Central memory CD4-positive, alpha-beta T cell (primary cell): Measurements from ENCODE around the gene MLLT3.
"Not testable (repeated sequence)": the region's sequence is repeated elsewhere in the genome, so short reads cannot be mapped to it uniquely, and the experiment has no call there.

Experiments used
- DNase-seq: peaks from one replicate; pipeline ENCODE4 v3.0.0; 2022

The MLLT3 gene

DNA sequence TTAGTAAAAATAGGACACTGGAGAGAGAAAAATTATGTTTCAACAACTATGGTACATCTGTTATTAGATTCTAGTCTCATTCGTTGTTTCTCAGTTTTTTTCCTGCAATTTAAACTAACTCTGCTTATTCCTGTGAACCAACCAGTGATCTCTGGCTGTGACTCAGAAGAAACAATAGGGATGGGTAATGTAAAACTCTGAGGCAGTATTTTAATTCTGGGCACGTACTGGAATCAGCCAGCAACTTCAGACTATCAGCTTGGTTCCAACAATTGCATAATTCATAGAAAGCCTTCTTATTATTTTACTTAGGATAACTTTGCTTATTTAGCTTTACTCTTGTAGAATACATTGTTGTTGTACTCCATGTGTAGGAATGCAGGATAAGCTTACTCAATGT is 28.8 kb downstream of the MLLT3 start:
- no peak for DNase-seq

DNA sequence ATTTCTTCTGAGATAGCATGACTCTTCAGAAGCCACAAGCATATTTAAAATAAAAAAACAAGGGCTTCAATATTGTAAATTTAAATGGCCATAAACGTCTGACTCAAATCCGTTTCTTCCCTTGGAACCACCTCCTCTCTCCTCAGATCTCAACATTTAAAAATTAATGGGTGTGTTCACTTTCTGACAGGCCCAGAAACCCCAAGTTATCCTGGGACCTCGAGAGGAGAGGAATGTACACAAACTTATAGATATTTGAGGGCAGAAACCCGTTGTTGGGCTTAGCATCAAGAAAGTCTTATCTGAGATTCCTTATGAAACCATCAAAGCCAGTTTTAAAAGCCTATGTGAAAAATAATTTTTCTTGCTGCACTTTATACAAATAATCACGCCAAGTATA is 29.2 kb downstream of the MLLT3 start:
- no peak for DNase-seq

DNA sequence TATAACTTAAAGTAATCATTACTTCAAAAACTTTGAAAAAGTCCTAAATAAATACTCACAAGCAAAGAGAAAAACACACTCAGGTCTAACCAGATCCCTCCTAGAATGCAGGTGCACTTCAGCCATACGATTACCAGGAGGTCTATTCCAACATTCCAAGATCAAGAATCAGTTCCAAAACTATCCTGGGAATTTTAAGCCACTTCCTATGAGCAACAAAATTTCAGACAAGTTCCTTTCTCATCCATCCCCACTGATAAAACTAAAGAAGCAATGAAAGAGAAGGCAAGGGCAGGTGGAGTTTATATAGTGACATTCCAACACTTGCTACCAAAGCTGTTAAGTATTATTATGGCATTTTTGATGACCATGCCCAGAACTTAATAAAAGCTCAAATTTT is 29.6 kb downstream of the MLLT3 start:
- no peak for DNase-seq

DNA sequence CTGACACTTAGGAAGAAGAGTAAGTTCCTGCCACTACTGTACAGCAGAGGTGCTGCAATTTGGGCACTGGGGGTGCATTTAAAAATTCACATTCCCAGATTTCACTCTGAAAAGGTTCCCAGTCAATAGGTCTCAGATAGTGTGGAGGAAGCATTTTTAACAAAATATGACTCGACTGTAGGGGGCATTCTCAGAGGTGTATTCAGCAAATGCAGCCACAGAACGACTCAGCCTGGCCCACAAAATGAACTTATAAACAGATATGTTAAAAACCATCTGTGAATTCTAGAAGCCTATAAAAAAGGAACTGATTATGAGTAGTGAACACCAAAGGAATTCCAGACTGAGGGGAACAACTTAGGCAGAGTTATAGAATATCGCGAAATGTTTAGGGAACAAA is 31.1 kb downstream of the MLLT3 start:
- DNase-seq = no peak

DNA sequence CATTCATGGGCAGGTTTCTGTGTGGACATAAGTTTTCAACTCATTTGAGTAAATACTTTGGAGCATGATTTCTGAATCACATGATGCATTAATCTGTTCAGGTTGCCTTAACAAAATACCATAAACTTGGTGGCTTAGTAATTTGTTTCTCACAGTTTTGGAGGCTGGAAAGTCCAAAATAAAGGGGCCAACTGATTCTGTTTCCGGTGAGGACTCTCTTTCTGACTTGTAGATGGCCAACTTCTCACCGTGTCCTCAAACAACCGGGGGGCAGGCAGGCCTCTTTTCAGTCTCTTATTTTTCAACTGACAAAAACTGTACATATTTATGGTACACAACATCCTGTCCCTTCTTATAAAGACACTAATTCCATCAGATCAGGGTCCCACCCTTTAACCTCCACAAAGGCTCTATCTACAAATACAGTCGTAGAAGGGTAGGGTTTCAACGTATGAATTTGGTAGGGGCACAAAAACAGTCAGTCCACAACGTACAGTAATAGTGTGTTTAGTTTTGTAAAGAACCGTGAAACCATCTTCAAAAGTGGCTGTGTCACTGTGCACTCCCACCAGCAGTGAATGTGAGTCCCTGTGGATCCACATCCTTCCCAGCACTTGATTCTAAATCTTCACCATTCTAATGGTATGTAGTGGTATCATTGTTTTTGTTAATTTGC is 37.2 kb downstream of the MLLT3 start:
- DNase-seq = no peak

DNA sequence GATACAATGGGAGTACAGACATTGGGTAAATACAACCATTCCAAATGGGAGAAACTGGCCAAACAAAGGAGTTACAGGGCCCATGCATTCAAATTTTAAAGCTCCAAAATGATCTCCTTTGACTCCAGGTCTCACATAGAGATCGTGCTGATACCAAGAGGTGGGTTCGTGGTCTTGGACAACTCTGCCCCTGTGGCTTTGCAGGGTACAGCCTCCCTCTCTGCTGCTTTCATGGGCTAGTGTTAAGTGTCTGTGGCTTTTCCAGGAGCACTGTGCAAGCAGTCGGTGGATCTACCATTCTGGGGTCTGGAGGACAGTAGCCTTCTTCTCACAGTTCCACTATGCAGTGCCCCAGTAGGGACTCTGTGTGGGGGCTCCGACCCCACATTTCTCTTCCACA is 39.2 kb downstream of the MLLT3 start:
- not testable (repeated sequence) for DNase-seq

DNA sequence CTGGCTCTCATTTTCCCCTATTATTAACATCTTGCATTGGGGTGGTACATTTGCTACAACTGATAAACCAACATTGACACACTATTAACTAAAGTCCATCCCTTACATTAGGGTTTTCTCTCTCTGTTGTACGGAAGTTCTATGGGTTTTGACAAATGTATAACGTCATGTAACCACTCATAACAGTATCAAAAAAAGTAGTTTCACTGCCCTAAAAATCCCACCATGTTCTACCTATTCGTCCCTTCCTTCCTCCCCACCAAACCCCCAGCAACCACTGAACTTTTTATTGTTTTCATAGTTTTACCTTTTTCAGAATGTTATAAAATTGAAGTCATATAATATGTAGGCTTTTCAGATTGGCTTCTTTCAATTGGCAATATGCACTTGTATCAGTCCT is 40.1 kb downstream of the MLLT3 start:
- no peak for DNase-seq

DNA sequence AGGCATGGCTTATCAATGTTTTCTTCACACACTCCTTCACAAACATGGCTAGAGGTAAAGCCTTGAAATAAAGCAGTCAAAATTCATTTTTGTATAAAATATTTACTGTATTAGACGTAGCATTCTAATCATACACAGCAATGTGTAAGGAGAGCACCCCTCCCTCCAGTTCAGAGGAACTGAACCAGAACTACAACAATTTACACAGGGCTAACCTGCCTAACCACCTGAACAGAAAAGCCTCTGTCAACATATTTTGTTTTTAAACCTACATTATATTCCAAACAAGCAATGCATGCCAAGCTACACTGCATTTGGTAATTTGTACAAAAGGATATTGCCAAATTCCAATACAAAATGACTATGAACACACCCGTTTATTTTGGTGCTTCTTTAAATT is 41.6 kb downstream of the MLLT3 start:
- no peak for DNase-seq

DNA sequence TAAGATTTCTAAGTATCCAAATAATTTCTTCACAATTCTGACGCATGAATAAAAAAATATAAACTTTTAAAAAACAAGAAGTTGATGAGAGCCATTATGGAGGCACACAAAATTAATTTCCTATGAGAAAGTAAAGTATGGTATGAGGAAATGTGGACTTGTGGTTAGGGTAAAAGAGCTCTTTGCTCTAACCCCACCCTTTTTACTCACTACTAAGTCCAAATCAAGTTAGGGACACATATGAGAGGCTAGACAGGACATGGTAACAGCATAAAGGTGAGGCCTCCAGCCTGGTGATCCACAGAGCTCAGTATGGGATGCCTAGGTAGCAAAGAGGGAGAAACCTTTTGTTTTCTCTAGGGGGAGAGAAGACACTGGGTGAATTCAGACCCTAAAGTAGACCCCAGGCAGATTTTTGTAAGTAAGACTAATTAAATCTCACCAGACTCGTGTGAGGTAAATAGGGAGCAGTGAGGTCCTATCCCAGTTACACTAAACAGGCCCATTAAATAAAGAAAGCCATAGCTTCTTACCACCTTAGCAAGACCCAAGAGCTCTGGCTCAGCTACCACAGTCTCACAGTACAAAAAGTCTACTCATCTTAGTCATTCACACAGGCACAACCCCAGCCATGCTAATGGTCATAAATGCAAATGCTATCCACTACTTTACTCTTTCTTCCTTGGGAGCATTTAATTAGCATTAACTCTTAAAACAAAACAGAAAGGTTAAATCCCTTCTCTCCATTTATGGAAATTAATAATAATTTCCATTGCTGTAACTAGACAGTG is 42.6 kb downstream of the MLLT3 start:
- no peak for DNase-seq

DNA sequence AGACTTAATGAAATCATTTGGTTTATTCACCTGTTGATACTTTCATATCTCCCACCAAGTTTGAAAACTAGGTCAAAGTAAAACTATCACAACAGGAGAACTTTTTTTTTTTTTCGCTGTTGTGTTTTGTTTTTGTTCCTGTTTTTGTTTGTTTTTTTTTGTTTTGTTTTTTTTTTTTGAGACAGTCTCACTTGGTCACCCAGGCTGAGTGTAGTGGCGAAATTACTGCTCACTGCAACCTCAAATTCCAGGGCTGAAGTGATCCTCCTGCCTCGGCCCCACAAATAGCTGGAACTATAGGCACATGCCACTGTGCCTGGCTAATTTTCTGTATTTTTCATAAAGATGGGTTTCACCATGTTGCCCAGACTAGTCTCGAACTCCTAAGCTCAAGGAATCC is 49.3 kb downstream of the MLLT3 start:
- DNase-seq = no peak

DNA sequence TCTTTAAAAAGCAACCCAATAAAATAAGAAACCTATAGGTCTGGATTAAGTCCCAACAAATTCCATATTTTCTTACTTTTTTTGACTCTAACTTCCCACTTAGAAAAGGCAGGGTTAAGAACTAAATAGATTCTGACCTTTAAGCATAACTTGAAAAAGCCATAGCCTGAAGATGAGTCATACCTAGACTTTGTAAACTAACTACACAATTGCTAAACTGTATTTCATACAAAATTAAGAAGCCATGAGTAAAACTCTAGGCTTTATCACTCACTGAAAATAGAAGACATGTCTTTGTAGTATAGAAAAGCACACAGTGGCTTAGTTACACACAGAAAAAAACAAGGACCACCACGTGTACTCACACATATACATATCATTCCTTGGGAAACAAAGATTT is 51.5 kb downstream of the MLLT3 start:
- DNase-seq = no peak

DNA sequence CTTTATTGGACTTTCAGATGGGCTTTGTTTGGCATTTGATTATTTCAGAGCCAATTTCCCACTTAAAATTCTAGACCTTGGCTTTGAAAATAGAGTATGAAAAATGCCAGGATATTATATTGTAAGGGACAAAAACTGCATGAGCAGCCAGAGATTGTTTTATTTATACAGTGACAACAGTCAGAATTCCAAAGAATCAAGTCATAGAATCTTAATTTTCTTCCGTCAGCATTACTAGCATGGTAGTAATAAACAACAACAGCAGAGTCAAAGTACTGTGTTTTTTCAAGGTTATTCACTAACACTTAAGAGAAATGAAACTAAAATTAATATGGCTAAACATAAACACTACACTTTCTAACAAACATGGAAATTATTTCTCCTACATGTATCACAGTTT is 52.2 kb downstream of the MLLT3 start:
- DNase-seq = no peak

DNA sequence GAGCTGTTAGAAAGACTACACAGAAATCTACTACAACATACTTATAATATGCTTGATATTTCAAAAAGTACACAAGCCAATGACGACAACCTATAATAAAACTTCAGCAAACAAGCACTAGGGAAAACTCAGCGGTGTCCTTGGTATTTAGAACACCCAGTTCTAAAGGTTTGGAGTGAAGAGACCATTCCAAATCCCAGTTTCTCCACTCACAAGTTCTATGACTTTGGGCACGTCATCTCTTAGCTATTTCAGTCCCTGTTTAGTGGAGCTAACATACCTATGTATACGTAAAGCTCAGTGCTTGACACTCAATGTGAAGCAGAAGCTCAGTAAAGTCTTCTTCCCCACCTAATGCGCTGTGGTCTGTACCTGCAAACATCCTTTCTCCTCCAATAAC is 52.8 kb downstream of the MLLT3 start:
- DNase-seq = no peak

DNA sequence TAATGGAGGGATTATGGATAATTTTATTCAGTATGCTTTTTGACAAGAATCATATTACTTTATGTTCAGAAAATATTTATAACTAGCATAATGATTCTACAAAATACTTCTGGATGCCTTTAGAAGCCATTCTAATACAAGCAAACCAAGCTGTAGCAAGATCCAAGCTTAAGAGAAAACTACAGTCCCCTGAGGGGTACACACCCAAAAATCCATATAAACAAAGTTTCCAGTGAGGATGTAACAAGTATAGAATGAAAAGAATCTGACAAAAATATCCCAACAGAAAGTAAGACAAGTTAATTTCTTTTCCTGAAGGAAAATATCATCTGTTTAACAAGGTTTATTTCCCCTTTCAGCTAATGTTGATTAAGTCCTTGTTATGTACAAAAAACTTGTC is 53.9 kb downstream of the MLLT3 start:
- DNase-seq = no peak

DNA sequence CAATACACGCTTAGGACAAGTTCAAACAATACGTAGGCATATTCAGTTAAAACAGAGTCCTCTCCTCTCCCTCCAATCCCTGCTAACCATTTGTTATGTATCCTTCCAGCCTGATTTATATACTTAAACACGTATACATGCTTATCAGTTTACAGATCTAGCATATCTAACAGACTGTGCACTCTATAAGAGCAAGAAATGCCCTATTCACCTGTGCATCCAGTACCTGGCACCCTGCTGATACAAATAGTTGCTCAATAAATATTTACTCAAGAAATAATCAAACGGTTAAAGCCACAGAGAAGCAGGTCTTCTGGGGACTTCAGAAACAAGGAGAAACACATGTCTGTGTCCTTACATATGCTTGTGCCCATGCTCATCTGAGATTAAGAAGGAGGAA is 55.9 kb downstream of the MLLT3 start:
- no peak for DNase-seq

DNA sequence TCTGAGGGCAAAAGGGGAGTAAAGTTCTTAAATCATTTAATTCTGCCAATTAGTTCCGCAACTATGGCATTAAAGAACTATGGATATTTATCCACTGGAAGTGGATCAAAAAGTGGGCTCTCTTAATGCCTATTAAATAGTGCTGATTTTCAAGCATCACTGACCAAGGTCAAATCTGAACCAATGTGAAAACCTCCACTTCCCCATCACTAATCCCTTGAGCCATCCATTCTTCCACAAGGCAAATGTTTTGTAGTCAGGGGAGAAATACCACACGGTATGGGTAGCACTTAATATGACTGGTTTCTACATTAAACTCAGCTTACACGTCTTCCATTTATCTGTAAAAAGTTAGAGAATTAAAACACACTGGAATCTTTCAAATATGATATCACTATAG is 57.6 kb downstream of the MLLT3 start:
- DNase-seq = no peak

DNA sequence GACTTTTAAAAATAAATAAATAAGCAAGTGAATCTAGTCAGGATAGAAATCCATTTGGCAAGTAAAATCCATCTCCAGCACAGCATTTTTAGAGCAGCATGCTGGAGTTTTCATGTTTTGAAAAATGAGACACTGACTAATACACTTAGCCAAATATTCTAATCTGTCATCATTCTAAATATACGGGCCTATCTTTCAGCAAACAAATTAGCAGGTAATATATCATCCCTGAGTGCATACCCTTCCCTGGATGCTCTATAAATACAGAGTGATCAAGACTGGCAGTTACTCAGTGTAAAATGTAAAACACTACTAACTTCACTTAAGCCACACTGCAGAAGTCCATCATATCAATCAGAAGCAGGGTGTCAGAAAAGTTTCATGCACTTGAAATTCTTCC is 58.4 kb downstream of the MLLT3 start:
- DNase-seq = no peak

DNA sequence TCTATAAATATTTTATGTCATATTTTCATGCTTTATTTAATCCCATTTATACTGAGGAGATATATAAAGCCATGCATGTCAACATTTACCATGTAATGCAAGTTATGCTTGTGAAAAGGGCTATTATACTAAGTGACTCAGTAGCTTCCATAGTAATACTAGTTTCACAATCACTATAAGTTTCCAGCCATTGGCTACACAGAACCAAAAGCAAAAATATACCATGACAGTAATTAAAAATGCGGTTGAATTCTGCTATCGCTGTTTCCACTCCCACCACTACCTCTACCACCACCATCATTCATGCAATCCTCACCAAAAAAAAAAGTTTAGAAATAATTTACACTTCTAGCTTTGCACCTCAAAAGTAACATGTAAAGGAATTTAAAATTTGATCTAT is 60.2 kb downstream of the MLLT3 start:
- DNase-seq = peak; percentile 5

DNA sequence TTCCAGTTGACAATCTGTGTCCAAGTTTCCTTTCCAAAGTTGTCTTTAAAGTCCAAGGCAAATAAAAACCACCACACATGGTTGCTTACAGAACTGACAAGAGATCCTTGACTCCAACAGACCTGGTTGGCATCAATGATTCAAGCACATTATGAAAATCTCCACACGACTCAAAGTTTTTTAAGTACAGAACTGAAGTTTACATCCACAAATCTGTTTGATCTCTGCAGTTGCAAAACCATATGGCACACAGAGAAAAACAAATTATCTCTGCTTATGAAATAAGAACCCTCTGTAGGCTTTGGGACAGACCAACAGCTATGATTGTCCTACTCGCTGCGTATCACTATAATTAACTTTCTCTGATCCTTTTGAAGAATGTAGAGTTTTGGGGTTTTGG is 60.8 kb downstream of the MLLT3 start:
- no peak for DNase-seq

DNA sequence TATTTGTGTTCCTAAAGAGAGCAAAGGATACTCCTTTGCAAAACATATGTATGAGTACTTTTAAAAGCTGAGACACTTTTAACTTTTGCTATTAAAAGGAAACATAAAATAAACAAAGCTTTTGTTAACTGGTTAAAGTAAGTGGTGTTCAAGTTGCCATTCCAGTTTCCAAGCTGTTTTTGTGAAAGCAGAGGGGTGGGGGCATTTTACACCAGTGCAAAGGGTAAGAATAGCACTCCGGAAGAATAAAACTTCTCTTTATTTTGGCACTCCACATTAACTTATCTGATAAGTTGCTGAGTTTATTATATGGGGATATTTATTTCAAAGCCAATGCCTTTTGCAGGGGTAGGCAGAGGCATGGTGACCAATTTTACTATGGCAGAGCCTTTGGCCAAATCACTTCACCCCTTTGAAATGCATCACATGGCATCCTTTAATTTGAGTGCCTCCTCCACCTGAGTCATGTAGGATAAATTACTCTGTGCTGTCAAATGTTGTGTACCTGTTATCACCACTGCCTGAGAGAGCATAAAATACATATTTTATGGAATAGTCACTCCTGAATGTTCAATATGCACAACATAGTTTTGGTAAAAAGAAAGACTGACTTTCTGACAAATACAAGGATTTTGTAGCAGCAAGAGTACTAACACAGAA is 62.9 kb downstream of the MLLT3 start:
- no peak for DNase-seq

DNA sequence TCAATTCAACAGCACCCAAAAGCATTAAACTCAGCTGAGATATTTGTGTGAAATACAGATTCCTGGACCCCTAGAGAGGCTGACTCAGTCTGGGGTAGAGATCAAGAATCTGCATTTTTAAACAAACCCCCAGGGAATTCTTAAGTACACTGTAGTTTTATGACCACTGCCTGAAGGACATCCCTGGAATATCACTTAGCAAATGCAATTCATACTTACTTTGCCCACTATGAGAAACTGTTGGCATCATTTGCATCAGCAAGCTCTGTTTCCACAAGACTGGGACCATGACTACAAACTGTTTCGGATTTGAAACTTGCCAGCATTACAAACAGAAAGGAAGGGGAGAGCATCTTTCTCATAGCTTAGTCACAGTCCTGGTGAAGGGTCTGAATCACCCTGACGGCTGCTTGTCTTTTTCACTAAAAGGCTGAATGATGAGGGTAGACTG is 63.7 kb downstream of the MLLT3 start:
- DNase-seq = no peak

DNA sequence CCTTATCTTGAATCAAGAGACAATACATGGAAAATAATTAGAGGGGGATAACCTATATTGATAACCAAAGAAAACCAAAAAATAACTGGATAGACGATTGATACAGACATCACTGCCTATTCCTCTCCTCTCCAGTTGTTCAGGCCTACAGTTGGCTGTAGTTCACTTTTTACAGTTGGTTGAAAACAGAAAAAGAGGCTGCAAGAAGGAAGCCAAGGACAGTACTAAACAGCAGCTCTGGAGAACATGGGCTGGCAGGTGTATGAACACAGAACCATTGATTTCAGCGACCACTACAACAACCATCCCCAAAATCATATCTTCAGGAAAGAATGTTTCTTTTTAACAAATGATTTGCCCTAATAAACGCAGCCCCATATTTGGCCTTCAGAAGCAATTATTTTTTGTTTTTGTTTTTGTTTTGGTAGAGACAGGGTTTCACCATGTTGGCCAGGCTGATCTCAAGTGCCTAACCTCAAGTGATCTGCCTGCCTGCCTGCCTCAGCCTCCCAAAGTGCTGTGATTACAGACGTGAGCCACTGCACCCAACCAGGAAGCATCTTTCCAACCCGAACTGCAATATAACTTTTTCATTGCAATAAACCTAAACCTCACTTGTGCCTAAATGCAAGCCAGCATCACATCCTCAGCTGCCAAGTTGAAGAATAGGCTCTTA is 64.3 kb downstream of the MLLT3 start:
- no peak for DNase-seq

DNA sequence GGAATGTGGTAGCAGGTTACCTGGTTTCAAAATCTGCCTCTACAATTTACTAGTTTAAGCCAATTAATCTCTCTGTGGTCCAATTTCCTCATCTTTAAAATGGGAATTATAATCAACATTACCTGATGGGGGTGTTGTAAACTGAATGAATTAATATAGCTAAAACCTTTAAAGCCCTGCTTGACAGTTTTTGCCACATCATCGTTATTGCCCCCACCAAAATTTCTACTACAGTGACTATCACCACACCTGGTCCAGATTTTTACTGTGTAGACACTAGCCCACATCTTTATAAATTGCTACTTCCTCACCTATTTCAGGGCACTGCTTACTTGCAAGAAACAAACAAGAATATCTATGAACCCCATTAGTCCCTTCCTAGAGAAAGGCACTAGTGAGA is 65.0 kb downstream of the MLLT3 start:
- no peak for DNase-seq
